Esophagus muscularis mucosa (tissue), 4 donors: ENCODE measurements around the gene CBX5. TPM values are rescaled to one million over a fixed set of nuclear protein-coding genes. Genes with fewer than 3 reads are reported as not detected.

Experiments used
- DNase-seq: peaks from one replicate; pipeline ENCODE4 v3.0.0-alpha.2; 2017; ENCODE audit errors: extremely low spot score
- H3K27ac ChIP-seq, 4 donors: fragments of 200-600 bp; sonication (generic); replicated peaks in 1 of 4; 1 replicate in 3 of 4; 2 replicates in 1 of 4; pipeline ENCODE4 v1.5.1; 2016 to 2019; ENCODE audit warnings: mild to moderate bottlenecking in 1 of 4
- H3K27me3 ChIP-seq, 4 donors: fragments of 200-600 bp; sonication (generic); one replicate each; pipeline versions ENCODE4 v1.5.1 to v1.6.0; 2016 to 2019
- H3K36me3 ChIP-seq, 4 donors: fragments of 200-600 bp; sonication (generic); one replicate each; pipeline ENCODE4 v1.5.1; 2016 to 2019
- H3K4me1 ChIP-seq, 4 donors: fragments of 200-600 bp; sonication (generic); one replicate each; pipeline ENCODE4 v1.5.1; 2016 to 2019
- H3K4me3 ChIP-seq, 4 donors: fragments of 200-600 bp; sonication (generic); 1 replicate in 2 of 4; 2 replicates in 2 of 4; pipeline ENCODE4 v1.5.1; 2016 to 2019; ENCODE audit warnings: mild to moderate bottlenecking in 4 of 4, moderate library complexity in 1 of 4
- H3K9me3 ChIP-seq, 4 donors: fragments of 200-600 bp; sonication (generic); 1 replicate in 3 of 4; 2 replicates in 1 of 4; pipeline ENCODE4 v1.5.1; 2016 to 2019
- CTCF ChIP-seq, 3 experiments: fragments of 200-600 bp in 2 of 3; fragments of 450-650 bp in 1 of 3; sonication (generic) in 2 of 3; IDR thresholded peaks; one replicate each; pipeline ENCODE4 v1.5.1; 2017 to 2019; ENCODE audit warnings: antibody characterized with exemption in 3 of 3, mild to moderate bottlenecking in 2 of 3, moderate library complexity in 1 of 3
- EP300 ChIP-seq: sonication (generic); formaldehyde crosslinking; IDR thresholded peaks from one replicate; pipeline ENCODE4 v1.6.1; 2017; ENCODE audit warnings: antibody characterized with exemption
- POLR2A ChIP-seq: fragments of 450-650 bp; IDR thresholded peaks from one replicate; pipeline ENCODE4 v1.6.1; 2017; ENCODE audit warnings: antibody characterized with exemption, moderate library complexity, mild to moderate bottlenecking, low read depth
- POLR2AphosphoS5 ChIP-seq, 2 donors: sonication (generic); formaldehyde crosslinking; IDR thresholded peaks; one replicate each; pipeline ENCODE4 v1.6.1; 2017; ENCODE audit warnings: antibody characterized with exemption in 2 of 2
- WGBS: methylation state at CpG from one replicate; pipeline ENCODE4 v1.1.5; 2018; 5-methylcytosine and 5-hydroxymethylcytosine counted together
- intact Hi-C: fragments of 100-400 bp; cut with DNase I; formaldehyde crosslinking; loops from one replicate; pipeline ENCODE4 v1.15.1; 2023
- small RNA-seq, 3 donors: library from RNA; depleted of rRNA; stranded (forward); fragments of <200 nt; gene quantifications; one replicate each; pipeline ENCODE3, GENCODE V24; 2016
- total RNA-seq, 4 donors: library from RNA; depleted of rRNA; stranded (reverse); fragments of >200 nt; gene quantifications; one replicate each; pipeline versions ENCODE4 v1.1.0 to v1.2.1, GENCODE V29; 2016

The CBX5 gene
- total RNA-seq, 4 donors from 2014 or later = 29.0 to 45.3 (median 37.3) TPM

GRCh38 chr12:54184024-54184805 is 95.7 kb downstream of the CBX5 start:
- DNase-seq = no peak
- Histone ChIP-seq H3K9me3 (no peaks in the 10 kb centered on the region), H3K4me1 (peaks cover 3 to 20% (median 15%) of the 10 kb centered on the region in 4 donors), H3K36me3 (peaks cover 4 to 46% (median 34%) of the 10 kb centered on the region in 4 donors), H3K27me3 (no peaks in the 10 kb centered on the region), H3K4me3 (no peak overlapping the region), H3K27ac (no peak overlapping the region)
- 86% methylated on average over 6 of the region's 7 CpGs for WGBS
- intact Hi-C loops = no loop called here
- TF ChIP-seq POLR2AphosphoS5 (IDR thresholded peaks at IDR 0.05) = no peak
- TF ChIP-seq EP300 = no peak
- no peak for TF ChIP-seq CTCF (IDR thresholded peaks at IDR 0.05)
- TF ChIP-seq POLR2A = no peak

GRCh38 chr12:54182981-54183380 is 96.9 kb downstream of the CBX5 start:
- TF ChIP-seq POLR2AphosphoS5 (IDR thresholded peaks at IDR 0.05) (no peak), POLR2A (no peak), CTCF (IDR thresholded peaks at IDR 0.05) (no peak), EP300 (no peak)
- Histone ChIP-seq H3K9me3 (no peaks in the 10 kb centered on the region), H3K27ac (no peak overlapping the region), H3K36me3 (peaks cover 4 to 46% (median 34%) of the 10 kb centered on the region in 4 donors), H3K27me3 (no peaks in the 10 kb centered on the region), H3K4me1 (peaks cover 0 to 12% (median 9%) of the 10 kb centered on the region in 4 donors), H3K4me3 (no peak overlapping the region)
- DNase-seq = no peak
- intact Hi-C loops = no loop called here
- WGBS = 85% methylated on average over 5 of the region's 5 CpGs

GRCh38 chr12:54182086-54182485 is 97.8 kb downstream of the CBX5 start:
- Histone ChIP-seq H3K4me3 (no peak overlapping the region), H3K4me1 (peaks cover 0 to 3% (median under 1%) of the 10 kb centered on the region in 4 donors), H3K27me3 (no peaks in the 10 kb centered on the region), H3K27ac (no peak overlapping the region), H3K36me3 (peaks cover 4 to 46% (median 34%) of the 10 kb centered on the region in 4 donors), H3K9me3 (no peaks in the 10 kb centered on the region)
- TF ChIP-seq CTCF (IDR thresholded peaks at IDR 0.05) (no peak), POLR2AphosphoS5 (IDR thresholded peaks at IDR 0.05) (no peak)
- 100% methylated on average over 11 of the region's 11 CpGs for WGBS
- DNase-seq = no peak
- intact Hi-C loops = no loop called here

Small RNA genes within 50 kb of the gene (small RNA-seq; reads per million reads assigned to genes)
- gene RN7SL390P (0 to 0.51 (median 0) reads per million in 3 donors), gene RNU6-950P (0 reads per million in 3 donors)

Other genes starting within 250 kb of the CBX5 start
- 1 to 10 TPM in 1 of 4 donors, under 1 TPM in 1, not detected in 2; 0.83 to 2.0 TPM for gene HOXC5, start 247.1 kb downstream of the CBX5 start, total RNA-seq
- gene HOXC4, start 226.3 kb downstream of the CBX5 start, total RNA-seq = 1 to 10 TPM in 3 of 4 donors, under 1 TPM in 1; 0.83 to 3.6 (median 2.5) TPM
- gene SMUG1, start 91.1 kb downstream of the CBX5 start, total RNA-seq = 10 to 100 TPM; 28.0 to 37.2 (median 30.8) TPM
- 100 to 1,000 TPM; 216 to 368 (median 270) TPM for gene HNRNPA1, start 604 bp upstream of the CBX5 start, total RNA-seq
- gene NFE2, start 20.9 kb upstream of the CBX5 start, total RNA-seq = 1 to 10 TPM in 1 of 4 donors, under 1 TPM in 2, not detected in 1; 0.32 to 3.8 (median 0.42) TPM
- gene COPZ1, start 45.0 kb upstream of the CBX5 start, total RNA-seq = 10 to 100 TPM; 41.1 to 61.9 (median 48.5) TPM
- under 1 TPM in 1 of 4 donors, not detected in 3; 0.66 TPM for gene GPR84, start 84.4 kb upstream of the CBX5 start, total RNA-seq
- gene ZNF385A, start 104.6 kb upstream of the CBX5 start, total RNA-seq = 10 to 100 TPM; 15.7 to 32.6 (median 19.4) TPM
- gene ITGA5, start 139.1 kb upstream of the CBX5 start, total RNA-seq = 100 to 1,000 TPM; 264 to 785 (median 602) TPM
- gene GTSF1, start 193.5 kb upstream of the CBX5 start, total RNA-seq = not detected
- 10 to 100 TPM; 11.1 to 23.2 (median 20.0) TPM for gene NCKAP1L, start 217.6 kb upstream of the CBX5 start, total RNA-seq